IMR-90 (cell line): ENCODE results near the gene SCYGR5. TPM values are rescaled to one million over a fixed set of nuclear protein-coding genes. Genes with fewer than 3 reads are reported as not detected.

Experiments used
- ATAC-seq: fragments of 200-7000 bp; cut with Tn5 transposase; 2 replicates; pipeline ENCODE4 v1.9.1; 2020; ENCODE audit warnings: low read depth, mild to moderate bottlenecking, moderate library complexity
- BruUV-seq: library from RNA; stranded (reverse); fragments of 400-500 nt; replicated peaks from 2 replicates; lab custom pipeline; 2021; lab: Mats Ljungman, UMichigan
- CTCF ChIA-PET: fragments of 300-600 bp; formaldehyde crosslinking; extraction: SDS; loops from one replicate; lab custom pipeline; 2021; ENCODE audit warnings: antibody characterized with exemption; lab: Yijun Ruan, JAX
- POLR2A ChIA-PET: fragments of 300-600 bp; sonication (Branson Sonifier 250); formaldehyde crosslinking; loops from one replicate; lab custom pipeline; 2022; ENCODE audit warnings: antibody characterized with exemption; ENCODE audit not compliant: unreplicated experiment; lab: Charles Lee
- DNase-seq: peaks from one replicate; pipeline ENCODE4 v3.0.0; 2013
- H2AFZ ChIP-seq: replicated peaks from 2 replicates; pipeline ENCODE3; 2013; ENCODE audit warnings: low read length, mild to moderate bottlenecking; ENCODE audit not compliant: poor library complexity
- H2AK5ac ChIP-seq: 2 replicates; pipeline ENCODE4 v1.6.1; 2013; ENCODE audit warnings: low read depth, low read length, inconsistent platforms
- H2AK9ac ChIP-seq: replicated peaks from 2 replicates; pipeline ENCODE3; 2013; ENCODE audit warnings: mild to moderate bottlenecking, low read depth, low read length, moderate library complexity; ENCODE audit not compliant: poor library complexity
- H2BK120ac ChIP-seq: 2 replicates; pipeline ENCODE4 v1.6.1; 2013; ENCODE audit warnings: low read depth, low read length, inconsistent platforms
- H2BK15ac ChIP-seq: 3 replicates; pipeline ENCODE4 v1.6.1; 2013; ENCODE audit warnings: low read depth, low read length, inconsistent platforms
- H2BK20ac ChIP-seq: 2 replicates; pipeline ENCODE4 v1.6.1; 2013; ENCODE audit warnings: low read depth, mild to moderate bottlenecking, inconsistent platforms, low read length, moderate library complexity
- H2BK5ac ChIP-seq: 2 replicates; pipeline ENCODE4 v1.6.1; 2013; ENCODE audit warnings: mild to moderate bottlenecking, low read depth, low read length, inconsistent platforms; ENCODE audit not compliant: poor library complexity, severe bottlenecking
- H3K14ac ChIP-seq: replicated peaks from 2 replicates; pipeline ENCODE4 v1.6.1; 2013; ENCODE audit warnings: low read depth, low read length, inconsistent platforms
- H3K18ac ChIP-seq: 2 replicates; pipeline ENCODE4 v1.6.1; 2013; ENCODE audit warnings: low read depth, low read length, control low read depth
- H3K23ac ChIP-seq: 2 replicates; pipeline ENCODE4 v1.6.1; 2013; ENCODE audit warnings: low read depth, low read length, inconsistent platforms
- H3K27ac ChIP-seq: 2 replicates; pipeline ENCODE4 v1.5.1; 2013; ENCODE audit warnings: mild to moderate bottlenecking, control low read depth, low read length; ENCODE audit not compliant: insufficient read depth
- H3K27me3 ChIP-seq: 2 replicates; pipeline ENCODE4 v1.6.1; 2013; ENCODE audit warnings: low read length; ENCODE audit not compliant: control insufficient read depth, insufficient read depth
- H3K36me3 ChIP-seq: 2 replicates; pipeline ENCODE4 v1.6.1; 2013; ENCODE audit warnings: low read length, mixed read lengths; ENCODE audit not compliant: control insufficient read depth, insufficient read depth
- H3K4ac ChIP-seq: 2 replicates; pipeline ENCODE4 v1.6.1; 2013; ENCODE audit warnings: low read depth, low read length, inconsistent platforms
- H3K4me1 ChIP-seq: 2 replicates; pipeline ENCODE4 v1.6.1; 2013; ENCODE audit warnings: low read length, mixed read lengths; ENCODE audit not compliant: control insufficient read depth, insufficient read depth
- H3K4me2 ChIP-seq: 2 replicates; pipeline ENCODE4 v1.6.1; 2013; ENCODE audit warnings: low read depth, mild to moderate bottlenecking, control low read depth, low read length, moderate library complexity
- H3K4me3 ChIP-seq: 2 replicates; pipeline ENCODE4 v1.5.1; 2013; ENCODE audit warnings: low read depth, mild to moderate bottlenecking, control low read depth, low read length, moderate library complexity; ENCODE audit not compliant: insufficient read depth
- H3K56ac ChIP-seq: 2 replicates; pipeline ENCODE4 v1.6.1; 2013; ENCODE audit warnings: low read length, inconsistent platforms; ENCODE audit not compliant: insufficient read depth; ENCODE audit errors: extremely low read depth
- H3K79me1 ChIP-seq, 2 experiments: 2 replicates each; pipeline ENCODE4 v1.6.1; 2013; ENCODE audit warnings: low read length in 2 of 2, inconsistent platforms in 1 of 2, low read depth in 1 of 2
- H3K9ac ChIP-seq: 2 replicates; pipeline ENCODE4 v1.6.1; 2013; ENCODE audit warnings: low read depth, low read length, control low read depth
- H3K9me1 ChIP-seq: 2 replicates; pipeline ENCODE4 v1.6.1; 2013; ENCODE audit warnings: low read length, inconsistent platforms; ENCODE audit not compliant: insufficient read depth
- H3K9me3 ChIP-seq: 2 replicates; pipeline ENCODE4 v1.6.1; 2013; ENCODE audit warnings: low read length; ENCODE audit not compliant: control insufficient read depth, insufficient read depth
- H4K20me1 ChIP-seq: 2 replicates; pipeline ENCODE4 v1.6.1; 2013; ENCODE audit warnings: low read length, inconsistent platforms; ENCODE audit not compliant: insufficient read depth
- H4K5ac ChIP-seq: 2 replicates; pipeline ENCODE4 v1.6.1; 2013; ENCODE audit warnings: mild to moderate bottlenecking, low read depth, low read length, control low read depth
- H4K8ac ChIP-seq, 2 experiments: 2 replicates each; pipeline ENCODE4 v1.6.1; 2013; ENCODE audit warnings: low read depth in 2 of 2, low read length in 2 of 2, control low read depth in 1 of 2, inconsistent platforms in 1 of 2
- H4K91ac ChIP-seq: 2 replicates; pipeline ENCODE4 v1.6.1; 2013; ENCODE audit warnings: low read depth, low read length, inconsistent platforms; ENCODE audit not compliant: insufficient read depth
- CEBPB ChIP-seq: IDR thresholded peaks from 2 replicates; pipeline ENCODE4 v1.6.1; 2012; ENCODE audit warnings: low read depth, low read length, improper control_type of control experiment
- CHD1 ChIP-seq: IDR thresholded peaks from 2 replicates; pipeline ENCODE4 v1.6.1; 2012; ENCODE audit warnings: low read depth, low read length, improper control_type of control experiment
- FOS ChIP-seq: fragments of 150-350 bp; IDR thresholded peaks from 2 replicates; pipeline ENCODE4 v1.6.1; 2016; ENCODE audit warnings: low read depth, low read length
- MAFK ChIP-seq: IDR thresholded peaks from 2 replicates; pipeline ENCODE4 v1.6.1; 2012; ENCODE audit warnings: low read depth, low read length, improper control_type of control experiment
- MAZ ChIP-seq: IDR thresholded peaks from 2 replicates; pipeline ENCODE4 v1.6.1; 2012; ENCODE audit warnings: low read depth, mild to moderate bottlenecking, low read length, improper control_type of control experiment, moderate library complexity, borderline replicate concordance
- MXI1 ChIP-seq: IDR thresholded peaks from 2 replicates; pipeline ENCODE4 v1.6.1; 2012; ENCODE audit warnings: low read depth, mild to moderate bottlenecking, low read length, moderate library complexity, borderline replicate concordance
- POLR2A ChIP-seq: IDR thresholded peaks from 2 replicates; pipeline ENCODE4 v1.6.1; 2012; ENCODE audit warnings: mild to moderate bottlenecking, low read depth, low read length
- RAD21 ChIP-seq: IDR thresholded peaks from 2 replicates; pipeline ENCODE4 v1.6.1; 2012; ENCODE audit warnings: low read length, improper control_type of control experiment
- RFX5 ChIP-seq: IDR thresholded peaks from 2 replicates; pipeline ENCODE4 v1.8.0; 2012; ENCODE audit warnings: low read depth, mild to moderate bottlenecking, low read length, moderate library complexity
- SMC3 ChIP-seq: fragments of 150-350 bp; IDR thresholded peaks from 2 replicates; pipeline ENCODE4 v1.6.1; 2016; ENCODE audit warnings: low read depth, mild to moderate bottlenecking, antibody characterized with exemption, low read length, moderate library complexity
- WGBS, 2 experiments: methylation state at CpG; one replicate each; pipeline versions ENCODE4 v1.1.5 to v1.1.7; 2013; ENCODE audit warnings: missing lambda C conversion rate in 2 of 2; ENCODE audit not compliant: insufficient read length in 1 of 2; ENCODE audit errors: extremely low coverage in 2 of 2; 5-methylcytosine and 5-hydroxymethylcytosine counted together
- dilution Hi-C: fragments of 300-500 bp; cut with HindIII; formaldehyde crosslinking; loops from one replicate; pipeline ENCODE4 v1.14.3; 2018; ENCODE audit warnings: low sequenced_read_pairs; ENCODE audit not compliant: unreplicated experiment
- in situ Hi-C: fragments of 300-500 bp; cut with MboI; formaldehyde crosslinking; loops from 3 replicates; pipeline ENCODE4 v1.14.3; 2019; ENCODE audit warnings: low sequenced_read_pairs, inconsistent platforms, mixed read lengths
- intact Hi-C: fragments of 100-400 bp; cut with micrococcal nuclease; formaldehyde crosslinking; loops from 2 replicates; pipeline ENCODE4 v1.10.0; 2022
- polyA plus RNA-seq, 3 experiments: library from polyadenylated mRNA; depleted of rRNA; stranded (reverse); fragments of >200 nt; gene quantifications; 2 replicates each; pipeline ENCODE4 v1.2.3, GENCODE V29; 2012; ENCODE audit warnings: low replicate concordance in 1 of 3
- total RNA-seq: library from RNA; depleted of rRNA; stranded (reverse); fragments of >200 nt; gene quantifications from 2 replicates; pipeline ENCODE4 v1.2.3, GENCODE V29; 2012
- TF ChIP-seq, protein P1 (sequence below): fragments of 150-350 bp; IDR thresholded peaks from 2 replicates; pipeline ENCODE4 v1.6.1; 2016; ENCODE audit warnings: low read depth, mild to moderate bottlenecking, low read length, moderate library complexity, borderline replicate concordance
- TF ChIP-seq, protein P2 (sequence below): fragments of 150-350 bp; IDR thresholded peaks from 2 replicates; pipeline ENCODE4 v1.6.1; 2017; ENCODE audit warnings: mild to moderate bottlenecking, antibody characterized with exemption, low read length, low read depth

Gene SCYGR5
- total and polyA plus RNA-seq, 2 of the 4 experiments (the other 2 are of a cell fraction), result not detected

DNA sequence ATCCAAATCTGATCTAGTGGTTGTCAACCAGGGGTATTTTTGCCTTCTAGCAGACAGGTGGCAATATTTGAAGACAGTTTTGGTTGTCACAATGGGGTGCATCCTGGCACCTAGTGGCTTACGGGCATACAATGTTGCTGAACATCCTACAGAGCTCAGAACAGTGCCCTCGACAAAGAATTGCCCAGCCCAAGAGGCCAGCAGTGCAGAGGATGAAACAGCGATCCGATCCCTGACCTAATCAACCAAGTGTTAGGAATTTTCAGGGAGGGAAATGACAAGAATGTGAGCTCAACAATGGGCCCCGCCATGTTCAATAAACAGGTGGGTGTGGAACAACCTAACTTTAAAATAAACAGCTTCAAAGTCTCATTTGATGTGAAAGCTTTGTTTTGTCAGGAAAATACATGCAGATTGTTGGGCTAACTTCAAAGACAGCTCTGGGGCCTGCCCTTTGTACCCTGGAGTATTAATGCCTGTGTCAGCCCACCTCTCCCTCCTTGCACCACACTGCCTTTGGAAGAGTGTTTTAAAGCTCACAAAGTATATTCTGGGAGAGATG is 22.5 kb upstream of the SCYGR5 start:
- ChIA-PET POLR2A (no interaction called here), CTCF (interaction anchor here (1.9 kb wide), 1 partner anchor 14 kb away, joined by 9 read pairs; no protein-coding TSS in a partner anchor)
- H2BK15ac ChIP-seq, result no peak overlapping the region
- H3K4me2 ChIP-seq, result no peak overlapping the region
- H2AK5ac ChIP-seq, result no peak overlapping the region
- TF ChIP-seq FOS (no peak), RFX5 (no peak), CEBPB (no peak), MXI1 (no peak), MAZ (no peak), CHD1 (no peak), RAD21 (no peak), POLR2A (no peak), MAFK (no peak), SMC3 (no peak)
- TF ChIP-seq, protein P1, sequence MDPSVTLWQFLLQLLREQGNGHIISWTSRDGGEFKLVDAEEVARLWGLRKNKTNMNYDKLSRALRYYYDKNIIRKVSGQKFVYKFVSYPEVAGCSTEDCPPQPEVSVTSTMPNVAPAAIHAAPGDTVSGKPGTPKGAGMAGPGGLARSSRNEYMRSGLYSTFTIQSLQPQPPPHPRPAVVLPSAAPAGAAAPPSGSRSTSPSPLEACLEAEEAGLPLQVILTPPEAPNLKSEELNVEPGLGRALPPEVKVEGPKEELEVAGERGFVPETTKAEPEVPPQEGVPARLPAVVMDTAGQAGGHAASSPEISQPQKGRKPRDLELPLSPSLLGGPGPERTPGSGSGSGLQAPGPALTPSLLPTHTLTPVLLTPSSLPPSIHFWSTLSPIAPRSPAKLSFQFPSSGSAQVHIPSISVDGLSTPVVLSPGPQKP, result no peak
- TF ChIP-seq, protein P2, sequence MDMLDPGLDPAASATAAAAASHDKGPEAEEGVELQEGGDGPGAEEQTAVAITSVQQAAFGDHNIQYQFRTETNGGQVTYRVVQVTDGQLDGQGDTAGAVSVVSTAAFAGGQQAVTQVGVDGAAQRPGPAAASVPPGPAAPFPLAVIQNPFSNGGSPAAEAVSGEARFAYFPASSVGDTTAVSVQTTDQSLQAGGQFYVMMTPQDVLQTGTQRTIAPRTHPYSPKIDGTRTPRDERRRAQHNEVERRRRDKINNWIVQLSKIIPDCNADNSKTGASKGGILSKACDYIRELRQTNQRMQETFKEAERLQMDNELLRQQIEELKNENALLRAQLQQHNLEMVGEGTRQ, result no peak
- H2BK20ac ChIP-seq, result no peak overlapping the region
- no peak overlapping the region for H3K56ac ChIP-seq
- no peak overlapping the region for H3K14ac ChIP-seq
- H3K4me3 ChIP-seq, result no peak overlapping the region
- no peak overlapping the region for H2AK9ac ChIP-seq
- no peak overlapping the region for H2BK120ac ChIP-seq
- no peak overlapping the region for H2BK5ac ChIP-seq
- H3K9me3 ChIP-seq, result no peaks in the 10 kb centered on the region
- in situ Hi-C loops (no loop called here), dilution Hi-C loops (no loop called here), intact Hi-C loops (no loop called here)
- H3K79me1 ChIP-seq, result no peaks in the 10 kb centered on the region
- WGBS, 2 experiments, result 67% methylated on average over 1 of the region's 5 CpGs; no CpG with 5 or more reads in 1 of the 2 experiments
- H4K5ac ChIP-seq, result no peak overlapping the region
- no peak overlapping the region for H2AFZ ChIP-seq
- no peak overlapping the region for H3K9ac ChIP-seq
- no peaks in the 10 kb centered on the region for H3K27me3 ChIP-seq
- H3K4me1 ChIP-seq, result no peaks in the 10 kb centered on the region
- no peak overlapping the region for H4K8ac ChIP-seq
- no peak overlapping the region for H3K27ac ChIP-seq
- H3K18ac ChIP-seq, result no peak overlapping the region
- H4K91ac ChIP-seq, result no peak overlapping the region
- DNase-seq, result no peak
- no peak overlapping the region for H3K4ac ChIP-seq
- no TSS peak for BruUV-seq
- no peak overlapping the region for H3K23ac ChIP-seq
- H3K36me3 ChIP-seq, result no peaks in the 10 kb centered on the region
- H4K20me1 ChIP-seq, result no peaks in the 10 kb centered on the region
- no peaks in the 10 kb centered on the region for H3K9me1 ChIP-seq
- no peak for ATAC-seq
